GM19328 (cell line): ENCODE results near the gene MAP4K4.
"Not testable (repeated sequence)": the region's sequence is repeated elsewhere in the genome, so short reads cannot be mapped to it uniquely, and the experiment has no call there.

Source experiments
- ATAC-seq: cut with Tn5 transposase; IDR thresholded peaks from one replicate; pipeline ENCODE4 v1.9.1; 2021; ENCODE audit warnings: mild to moderate bottlenecking, moderate library complexity; ENCODE audit not compliant: unreplicated experiment

MAP4K4 gene

GRCh38 chr2:101763496-101764333, 66.2 kb downstream of the MAP4K4 start:
- ATAC-seq: no peak

GRCh38 chr2:101766337-101766736, 68.8 kb downstream of the MAP4K4 start:
- no peak for ATAC-seq

GRCh38 chr2:101766871-101767739, 69.6 kb downstream of the MAP4K4 start:
- ATAC-seq: no peak

- no peak for ATAC-seq
Measured at GRCh38 chr2:101768556-101769220, 71.2 kb downstream of the MAP4K4 start.

GRCh38 chr2:101769726-101770125, 72.2 kb downstream of the MAP4K4 start:
- not testable (repeated sequence) for ATAC-seq

GRCh38 chr2:101770726-101771125, 73.2 kb downstream of the MAP4K4 start:
- ATAC-seq: no peak

- ATAC-seq: no peak
Measured at GRCh38 chr2:101771227-101771902, 73.9 kb downstream of the MAP4K4 start.

- ATAC-seq: no peak
Measured at GRCh38 chr2:101771910-101772321, 74.4 kb downstream of the MAP4K4 start.

GRCh38 chr2:101773137-101773536, 75.6 kb downstream of the MAP4K4 start:
- no peak for ATAC-seq

- ATAC-seq: not testable (repeated sequence)
Measured at GRCh38 chr2:101773961-101774360, 76.5 kb downstream of the MAP4K4 start.

- no peak for ATAC-seq
Measured at GRCh38 chr2:101775092-101775491, 77.6 kb downstream of the MAP4K4 start.

- no peak for ATAC-seq
Measured at GRCh38 chr2:101775636-101776035, 78.1 kb downstream of the MAP4K4 start.

GRCh38 chr2:101776172-101777043, 78.9 kb downstream of the MAP4K4 start:
- no peak for ATAC-seq

GRCh38 chr2:101777337-101777736, 79.8 kb downstream of the MAP4K4 start:
- no peak for ATAC-seq

- no peak for ATAC-seq
Measured at GRCh38 chr2:101778102-101778501, 80.6 kb downstream of the MAP4K4 start.

GRCh38 chr2:101779190-101779589, 81.7 kb downstream of the MAP4K4 start:
- no peak for ATAC-seq

- no peak for ATAC-seq
Measured at GRCh38 chr2:101779656-101780055, 82.1 kb downstream of the MAP4K4 start.

GRCh38 chr2:101781326-101781725, 83.8 kb downstream of the MAP4K4 start:
- no peak for ATAC-seq

GRCh38 chr2:101781791-101782426, 84.4 kb downstream of the MAP4K4 start:
- no peak for ATAC-seq
